SK-N-SH treated with all-trans-retinoic acid at 6 μM for 48 hours (cell line): ENCODE measurements around the gene PIAS2.

Experiments
- ISL1 ChIP-seq: fragments of 250-450 bp; sonication (Bioruptor Pico); IDR thresholded peaks from 2 replicates; pipeline ENCODE4 v2.1.2; 2022; ENCODE audit warnings: mild to moderate bottlenecking, moderate library complexity
- SNAI2 ChIP-seq: fragments of 250-450 bp; sonication (Bioruptor Pico); IDR thresholded peaks from 2 replicates; pipeline ENCODE4 v1.5.0; 2020; ENCODE audit warnings: mild to moderate bottlenecking, moderate library complexity
- TOX ChIP-seq: fragments of 250-450 bp; sonication (Bioruptor Pico); IDR thresholded peaks from 2 replicates; pipeline ENCODE4 v1.8.0; 2021; ENCODE audit warnings: mild to moderate bottlenecking, moderate library complexity, borderline replicate concordance
- ZFP3 ChIP-seq: fragments of 250-450 bp; sonication (Bioruptor Pico); IDR thresholded peaks from 2 replicates; pipeline ENCODE4 v1.5.0; 2020; ENCODE audit warnings: mild to moderate bottlenecking, moderate library complexity
- ZNF70 ChIP-seq: fragments of 450-650 bp; formaldehyde crosslinking; IDR thresholded peaks from 2 replicates; pipeline ENCODE4 v1.5.0; 2020; ENCODE audit warnings: mild to moderate bottlenecking, moderate library complexity
- TF ChIP-seq, protein P1 (sequence below): fragments of 250-450 bp; sonication (Bioruptor Pico); IDR thresholded peaks from 2 replicates; pipeline ENCODE4 v1.5.1; 2020; ENCODE audit warnings: low read depth, mild to moderate bottlenecking, moderate library complexity
- TF ChIP-seq, protein P2 (sequence below): fragments of 250-450 bp; sonication (Bioruptor Pico); IDR thresholded peaks from 2 replicates; pipeline ENCODE4 v1.8.0; 2020; ENCODE audit warnings: mild to moderate bottlenecking, moderate library complexity, borderline replicate concordance

- TF ChIP-seq, protein P1, sequence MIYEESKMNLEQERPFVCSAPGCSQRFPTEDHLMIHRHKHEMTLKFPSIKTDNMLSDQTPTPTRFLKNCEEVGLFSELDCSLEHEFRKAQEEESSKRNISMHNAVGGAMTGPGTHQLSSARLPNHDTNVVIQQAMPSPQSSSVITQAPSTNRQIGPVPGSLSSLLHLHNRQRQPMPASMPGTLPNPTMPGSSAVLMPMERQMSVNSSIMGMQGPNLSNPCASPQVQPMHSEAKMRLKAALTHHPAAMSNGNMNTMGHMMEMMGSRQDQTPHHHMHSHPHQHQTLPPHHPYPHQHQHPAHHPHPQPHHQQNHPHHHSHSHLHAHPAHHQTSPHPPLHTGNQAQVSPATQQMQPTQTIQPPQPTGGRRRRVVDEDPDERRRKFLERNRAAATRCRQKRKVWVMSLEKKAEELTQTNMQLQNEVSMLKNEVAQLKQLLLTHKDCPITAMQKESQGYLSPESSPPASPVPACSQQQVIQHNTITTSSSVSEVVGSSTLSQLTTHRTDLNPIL (CRISPR knock-in tag), result no peak
- TF ChIP-seq TOX, result no peak
- TF ChIP-seq ZFP3 (CRISPR knock-in tag), result no peak
- TF ChIP-seq ZNF70 (CRISPR knock-in tag), result no peak
- TF ChIP-seq ISL1, result no peak
- no peak for TF ChIP-seq SNAI2 (CRISPR knock-in tag)
- TF ChIP-seq, protein P2, sequence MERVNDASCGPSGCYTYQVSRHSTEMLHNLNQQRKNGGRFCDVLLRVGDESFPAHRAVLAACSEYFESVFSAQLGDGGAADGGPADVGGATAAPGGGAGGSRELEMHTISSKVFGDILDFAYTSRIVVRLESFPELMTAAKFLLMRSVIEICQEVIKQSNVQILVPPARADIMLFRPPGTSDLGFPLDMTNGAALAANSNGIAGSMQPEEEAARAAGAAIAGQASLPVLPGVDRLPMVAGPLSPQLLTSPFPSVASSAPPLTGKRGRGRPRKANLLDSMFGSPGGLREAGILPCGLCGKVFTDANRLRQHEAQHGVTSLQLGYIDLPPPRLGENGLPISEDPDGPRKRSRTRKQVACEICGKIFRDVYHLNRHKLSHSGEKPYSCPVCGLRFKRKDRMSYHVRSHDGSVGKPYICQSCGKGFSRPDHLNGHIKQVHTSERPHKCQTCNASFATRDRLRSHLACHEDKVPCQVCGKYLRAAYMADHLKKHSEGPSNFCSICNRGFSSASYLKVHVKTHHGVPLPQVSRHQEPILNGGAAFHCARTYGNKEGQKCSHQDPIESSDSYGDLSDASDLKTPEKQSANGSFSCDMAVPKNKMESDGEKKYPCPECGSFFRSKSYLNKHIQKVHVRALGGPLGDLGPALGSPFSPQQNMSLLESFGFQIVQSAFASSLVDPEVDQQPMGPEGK (CRISPR knock-in tag), result no peak
Observed at GRCh38 chr18:46772357-46772756, 144.9 kb downstream of the PIAS2 start.
